ENCODE measurements around the gene ATP6AP1.

DNA sequence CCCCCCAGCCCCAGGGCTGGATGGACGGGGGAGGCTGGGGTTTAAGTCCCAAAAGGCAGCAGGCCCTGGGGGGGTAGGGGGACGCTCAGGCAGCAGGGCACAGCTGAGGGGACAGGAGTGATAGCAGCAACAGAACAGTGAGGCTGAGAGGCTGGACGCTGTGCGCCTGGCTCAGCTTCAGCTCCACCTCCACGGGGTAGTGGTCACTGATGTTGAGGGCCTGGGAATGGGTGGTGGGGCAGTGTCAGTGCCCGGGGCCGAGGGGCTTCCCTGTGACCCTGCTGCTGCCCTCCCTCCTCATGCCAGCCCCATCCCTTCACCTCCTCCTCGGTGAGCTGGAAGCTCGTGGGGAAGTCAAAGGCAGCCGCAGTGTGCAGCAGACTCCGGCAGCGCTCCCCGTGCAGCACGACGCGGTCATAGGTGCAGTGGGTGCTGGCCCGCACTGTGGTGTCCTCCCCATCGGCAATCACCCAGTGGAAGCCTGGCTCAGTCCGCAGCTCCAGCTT is 25.8 kb upstream of the ATP6AP1 start:
- TF ChIP-seq CTCF (IDR thresholded peaks at IDR 0.05) (no peak), POLR2A (IDR thresholded peaks at IDR 0.05) (no peak)
